ENCODE data around the gene GTSF1L.

The GTSF1L gene

DNA sequence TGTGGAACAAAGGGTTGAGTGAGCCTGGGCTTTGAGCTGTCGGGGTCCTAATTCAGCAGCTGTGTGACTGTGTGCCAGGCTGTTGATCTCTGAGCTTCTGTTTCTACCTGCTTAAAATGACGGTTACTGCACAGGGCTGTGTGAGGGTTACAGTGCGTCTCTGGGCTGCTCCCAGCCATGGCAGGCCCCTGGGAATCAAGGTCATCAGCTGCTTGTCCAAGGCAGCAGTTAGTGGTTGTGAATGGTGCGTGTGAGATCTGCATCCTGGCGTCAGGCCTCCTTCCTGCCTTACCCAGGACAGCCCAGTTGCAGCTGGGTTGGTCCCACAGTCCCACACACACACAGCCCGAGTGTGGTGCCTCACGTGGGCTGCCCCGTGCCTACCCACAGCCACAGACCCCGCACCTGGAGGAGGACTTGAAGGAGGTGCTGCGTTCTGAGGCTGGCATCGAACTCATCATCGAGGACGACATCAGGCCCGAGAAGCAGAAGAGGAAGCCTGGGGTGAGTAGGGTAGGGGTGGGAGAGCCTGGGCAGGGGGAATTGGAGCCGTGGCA lies 15.6 kb downstream of the GTSF1L start:
- TF ChIP-seq, protein P1, sequence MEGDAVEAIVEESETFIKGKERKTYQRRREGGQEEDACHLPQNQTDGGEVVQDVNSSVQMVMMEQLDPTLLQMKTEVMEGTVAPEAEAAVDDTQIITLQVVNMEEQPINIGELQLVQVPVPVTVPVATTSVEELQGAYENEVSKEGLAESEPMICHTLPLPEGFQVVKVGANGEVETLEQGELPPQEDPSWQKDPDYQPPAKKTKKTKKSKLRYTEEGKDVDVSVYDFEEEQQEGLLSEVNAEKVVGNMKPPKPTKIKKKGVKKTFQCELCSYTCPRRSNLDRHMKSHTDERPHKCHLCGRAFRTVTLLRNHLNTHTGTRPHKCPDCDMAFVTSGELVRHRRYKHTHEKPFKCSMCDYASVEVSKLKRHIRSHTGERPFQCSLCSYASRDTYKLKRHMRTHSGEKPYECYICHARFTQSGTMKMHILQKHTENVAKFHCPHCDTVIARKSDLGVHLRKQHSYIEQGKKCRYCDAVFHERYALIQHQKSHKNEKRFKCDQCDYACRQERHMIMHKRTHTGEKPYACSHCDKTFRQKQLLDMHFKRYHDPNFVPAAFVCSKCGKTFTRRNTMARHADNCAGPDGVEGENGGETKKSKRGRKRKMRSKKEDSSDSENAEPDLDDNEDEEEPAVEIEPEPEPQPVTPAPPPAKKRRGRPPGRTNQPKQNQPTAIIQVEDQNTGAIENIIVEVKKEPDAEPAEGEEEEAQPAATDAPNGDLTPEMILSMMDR (IDR thresholded peaks at IDR 0.05; ENCODE audit: control insufficient read depth, insufficient read depth, low read depth, low read length, missing control alignments): no peak
- no peak for DNase-seq (ENCODE audit: low read depth)
- no peak overlapping the region for H3K4me3 ChIP-seq (ENCODE audit: control insufficient read depth, low read depth, low read length)

DNA sequence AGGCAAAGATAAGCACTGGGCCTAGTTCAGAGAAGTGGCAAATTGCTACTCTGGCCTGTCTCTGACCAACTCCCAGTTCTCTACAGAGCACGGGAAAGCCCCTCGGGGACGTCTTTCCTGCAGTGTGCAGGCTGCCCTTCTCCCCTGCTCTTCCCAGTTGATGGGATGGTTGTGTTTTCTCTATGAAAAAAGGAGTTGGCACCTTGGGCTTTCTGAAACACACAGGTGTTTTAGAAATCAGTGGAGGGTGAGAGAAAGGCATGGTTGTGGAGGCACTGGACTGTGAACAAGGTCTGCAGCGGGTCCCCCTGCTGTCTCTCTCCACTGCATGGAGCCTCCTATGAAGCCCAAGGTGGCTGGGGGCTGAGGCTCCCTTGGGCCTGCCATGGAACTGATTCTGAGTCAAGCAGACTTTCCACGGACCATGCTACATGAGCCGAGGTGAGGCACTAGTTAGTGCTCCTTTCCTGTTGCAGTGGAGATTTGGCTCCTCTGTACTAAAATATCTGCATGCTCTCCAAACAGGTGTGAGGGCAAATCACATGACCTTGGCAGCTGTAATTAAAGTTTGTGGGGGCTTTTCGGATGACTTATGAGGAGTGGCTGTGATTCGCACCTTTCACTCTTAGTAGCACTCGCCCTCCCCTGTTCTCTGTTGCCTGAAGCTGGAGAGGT lies 16.3 kb downstream of the GTSF1L start:
- H3K4me3 ChIP-seq (ENCODE audit: control insufficient read depth, low read depth, low read length): no peak overlapping the region
- no peak for DNase-seq (ENCODE audit: low read depth)
- TF ChIP-seq, protein P1 (IDR thresholded peaks at IDR 0.05; ENCODE audit: control insufficient read depth, insufficient read depth, low read depth, low read length, missing control alignments): no peak

DNA sequence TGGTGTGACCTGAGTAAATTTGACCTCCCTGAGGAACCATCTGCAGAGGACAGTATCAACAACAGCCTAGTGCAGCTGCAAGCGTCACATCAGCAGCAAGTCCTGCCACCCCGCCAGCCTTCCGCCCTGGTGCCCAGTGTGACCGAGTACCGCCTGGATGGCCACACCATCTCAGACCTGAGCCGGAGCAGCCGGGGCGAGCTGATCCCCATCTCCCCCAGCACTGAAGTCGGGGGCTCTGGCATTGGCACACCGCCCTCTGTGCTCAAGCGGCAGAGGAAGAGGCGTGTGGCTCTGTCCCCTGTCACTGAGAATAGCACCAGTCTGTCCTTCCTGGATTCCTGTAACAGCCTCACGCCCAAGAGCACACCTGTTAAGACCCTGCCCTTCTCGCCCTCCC lies 24.3 kb downstream of the GTSF1L start:
- no peak overlapping the region for H3K4me3 ChIP-seq (ENCODE audit: control insufficient read depth, low read depth, low read length)
- no peak for DNase-seq (ENCODE audit: low read depth)
- TF ChIP-seq, protein P1 (IDR thresholded peaks at IDR 0.05; ENCODE audit: control insufficient read depth, insufficient read depth, low read depth, low read length, missing control alignments): no peak

DNA sequence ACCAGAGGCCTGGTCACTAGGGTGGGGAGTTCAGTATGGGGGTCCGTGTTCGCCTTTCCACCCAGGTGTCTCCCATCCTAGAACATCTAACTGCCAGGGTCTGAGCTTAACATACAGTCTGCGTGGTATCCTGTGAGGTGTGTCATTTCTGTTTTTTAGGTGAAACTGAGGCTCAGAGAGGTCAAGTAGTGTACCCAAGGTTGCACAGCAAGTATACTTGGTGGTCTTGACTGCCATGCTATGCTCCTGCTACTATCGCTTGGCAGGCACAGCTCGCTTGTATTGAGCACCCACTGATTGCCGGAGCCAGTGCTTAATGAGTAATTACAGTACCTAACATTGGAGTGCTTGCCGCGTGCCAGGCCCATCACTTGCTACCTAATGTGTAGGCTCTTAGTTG lies 26.2 kb downstream of the GTSF1L start:
- no peak for DNase-seq (ENCODE audit: low read depth)

DNA sequence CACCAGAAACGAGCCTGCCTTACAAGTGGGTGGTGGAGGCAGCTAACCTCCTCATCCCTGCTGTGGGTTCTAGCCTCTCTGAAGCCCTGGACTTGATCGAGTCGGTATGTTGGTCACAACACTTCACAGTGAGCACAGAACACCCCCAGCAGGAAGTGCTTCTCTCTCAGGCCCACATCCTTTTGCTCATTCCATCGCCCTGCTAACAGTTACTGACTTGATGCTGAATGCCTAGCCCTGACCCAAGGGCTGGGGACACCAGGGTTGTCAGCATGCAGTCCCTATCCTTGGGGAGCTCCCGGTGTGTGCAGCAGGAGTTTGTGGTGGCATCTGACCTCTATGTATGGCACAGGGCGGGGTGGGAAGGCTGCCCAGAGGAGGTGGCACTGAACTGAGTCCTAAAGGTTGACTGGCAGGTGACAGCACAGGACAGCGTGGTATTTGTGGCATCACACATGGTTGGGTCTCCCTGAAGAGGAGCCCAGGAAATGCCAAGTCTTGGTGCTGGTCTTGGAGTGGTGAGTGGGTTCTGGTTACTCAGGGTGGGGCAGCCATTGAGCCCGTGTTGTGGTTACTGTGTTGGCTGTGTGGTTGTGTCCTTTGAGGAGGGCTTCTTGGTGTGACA lies 26.7 kb downstream of the GTSF1L start:
- DNase-seq (ENCODE audit: low read depth): no peak
- TF ChIP-seq, protein P1 (IDR thresholded peaks at IDR 0.05; ENCODE audit: control insufficient read depth, insufficient read depth, low read depth, low read length, missing control alignments): no peak
- no peak overlapping the region for H3K4me3 ChIP-seq (ENCODE audit: control insufficient read depth, low read depth, low read length)

More for the DNA sequence above, 26.2 kb downstream of the GTSF1L start:
- no peak overlapping the region for H3K4me3 ChIP-seq (ENCODE audit: control insufficient read depth, low read depth, low read length)
- TF ChIP-seq, protein P1 (IDR thresholded peaks at IDR 0.05; ENCODE audit: control insufficient read depth, insufficient read depth, low read depth, low read length, missing control alignments): no peak

DNA sequence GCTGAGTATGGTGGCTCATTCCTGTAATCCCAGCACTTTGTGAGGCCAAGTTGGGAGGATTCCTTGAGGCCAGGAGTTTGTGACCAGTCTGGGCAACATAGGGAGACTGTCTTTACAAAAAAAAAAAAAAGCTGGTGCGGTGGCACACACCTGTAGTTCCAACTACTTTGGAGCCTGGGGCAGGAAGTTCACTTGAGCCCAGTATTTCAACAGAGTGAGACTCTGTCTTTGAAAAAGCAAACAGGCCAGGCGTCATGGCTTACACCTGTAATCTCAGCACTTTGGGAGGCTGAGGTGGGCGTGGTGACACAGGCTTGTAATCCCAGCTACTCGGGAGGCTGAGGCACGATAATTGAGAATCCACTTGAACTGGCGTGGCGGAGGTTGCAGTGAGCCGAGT lies 31.2 kb downstream of the GTSF1L start:
- no peak for DNase-seq (ENCODE audit: low read depth)
- no peak overlapping the region for H3K4me3 ChIP-seq (ENCODE audit: control insufficient read depth, low read depth, low read length)
- TF ChIP-seq, protein P1 (IDR thresholded peaks at IDR 0.05; ENCODE audit: control insufficient read depth, insufficient read depth, low read depth, low read length, missing control alignments): no peak
